ENCODE results near the gene CARS2.

DNA sequence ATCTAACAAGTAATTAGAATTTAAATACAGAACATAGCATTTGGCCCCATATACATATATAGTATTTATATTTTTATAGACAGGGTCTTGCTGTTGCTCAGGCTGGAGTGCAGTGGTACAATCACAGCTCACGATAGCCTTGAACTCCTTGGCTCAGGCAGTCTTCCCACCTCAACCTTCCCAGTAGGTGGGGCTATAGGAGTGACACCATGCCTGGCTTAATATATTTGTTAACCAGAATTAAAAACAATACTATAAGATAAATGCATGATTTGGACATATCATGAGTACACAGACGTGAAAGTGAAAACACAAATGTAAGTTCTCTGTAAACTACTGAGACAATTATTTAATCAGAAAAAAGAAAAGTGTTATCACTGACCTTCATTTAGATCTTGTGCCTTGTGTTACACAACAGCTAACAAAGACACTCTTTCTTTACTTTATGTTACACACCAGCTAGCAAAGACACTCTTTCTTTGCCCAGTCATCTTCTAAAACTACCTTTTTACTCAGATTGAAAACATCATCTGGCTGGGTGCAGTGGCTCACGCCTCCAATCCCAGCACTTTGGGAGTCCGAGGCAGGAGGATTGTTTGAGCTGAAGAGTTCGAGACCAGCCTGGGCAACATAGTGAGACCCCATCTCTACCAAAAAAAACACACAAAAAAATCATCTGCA, 22.6 kb downstream of the CARS2 start:
- TF ChIP-seq, protein P1, sequence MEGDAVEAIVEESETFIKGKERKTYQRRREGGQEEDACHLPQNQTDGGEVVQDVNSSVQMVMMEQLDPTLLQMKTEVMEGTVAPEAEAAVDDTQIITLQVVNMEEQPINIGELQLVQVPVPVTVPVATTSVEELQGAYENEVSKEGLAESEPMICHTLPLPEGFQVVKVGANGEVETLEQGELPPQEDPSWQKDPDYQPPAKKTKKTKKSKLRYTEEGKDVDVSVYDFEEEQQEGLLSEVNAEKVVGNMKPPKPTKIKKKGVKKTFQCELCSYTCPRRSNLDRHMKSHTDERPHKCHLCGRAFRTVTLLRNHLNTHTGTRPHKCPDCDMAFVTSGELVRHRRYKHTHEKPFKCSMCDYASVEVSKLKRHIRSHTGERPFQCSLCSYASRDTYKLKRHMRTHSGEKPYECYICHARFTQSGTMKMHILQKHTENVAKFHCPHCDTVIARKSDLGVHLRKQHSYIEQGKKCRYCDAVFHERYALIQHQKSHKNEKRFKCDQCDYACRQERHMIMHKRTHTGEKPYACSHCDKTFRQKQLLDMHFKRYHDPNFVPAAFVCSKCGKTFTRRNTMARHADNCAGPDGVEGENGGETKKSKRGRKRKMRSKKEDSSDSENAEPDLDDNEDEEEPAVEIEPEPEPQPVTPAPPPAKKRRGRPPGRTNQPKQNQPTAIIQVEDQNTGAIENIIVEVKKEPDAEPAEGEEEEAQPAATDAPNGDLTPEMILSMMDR (IDR thresholded peaks at IDR 0.05): no peak
- no peak for TF ChIP-seq POLR2A (IDR thresholded peaks at IDR 0.05)
